Uterus (tissue), 4 donors: ENCODE measurements around the gene TFB1M. TPM values are rescaled to one million over a fixed set of nuclear protein-coding genes. Genes with fewer than 3 reads are reported as not detected.

Source experiments
- DNase-seq, 2 donors: peaks; one replicate each; pipeline ENCODE4 v3.0.0-alpha.2; 2019 to 2020
- H3K27ac ChIP-seq, 2 donors: fragments of 200-600 bp; sonication (generic); 1 replicate in 1 of 2; 2 replicates in 1 of 2; pipeline ENCODE4 v1.5.1; 2016 to 2018
- H3K27me3 ChIP-seq, 2 donors: fragments of 200-600 bp; sonication (generic); one replicate each; pipeline ENCODE4 v1.5.1; 2018 to 2019; ENCODE audit warnings: control low read depth in 1 of 2
- H3K36me3 ChIP-seq, 2 donors: fragments of 200-600 bp; sonication (generic); one replicate each; pipeline ENCODE4 v1.5.1; 2019; ENCODE audit warnings: control low read depth in 1 of 2
- H3K4me1 ChIP-seq, 2 donors: fragments of 200-600 bp; sonication (generic); one replicate each; pipeline ENCODE4 v1.5.1; 2018 to 2019; ENCODE audit warnings: control low read depth in 1 of 2
- H3K4me3 ChIP-seq, 2 donors: fragments of 200-600 bp; sonication (generic); 1 replicate in 1 of 2; 2 replicates in 1 of 2; pipeline ENCODE4 v1.5.1; 2018 to 2019; ENCODE audit warnings: mild to moderate bottlenecking in 1 of 2
- H3K9me3 ChIP-seq, 2 donors: fragments of 200-600 bp; sonication (generic); one replicate each; pipeline ENCODE4 v1.5.1; 2019; ENCODE audit warnings: control low read depth in 1 of 2
- CTCF ChIP-seq, 4 experiments: fragments of 200-600 bp in 2 of 4; fragments of 450-650 bp in 2 of 4; sonication (generic) in 2 of 4; IDR thresholded peaks; one replicate each; pipeline ENCODE4 v1.5.1; 2016 to 2019; ENCODE audit warnings: antibody characterized with exemption in 4 of 4, mild to moderate bottlenecking in 2 of 4, moderate library complexity in 1 of 4
- POLR2A ChIP-seq, 2 donors: fragments of 450-650 bp; IDR thresholded peaks; one replicate each; pipeline ENCODE4 v1.6.1; 2016; ENCODE audit warnings: antibody characterized with exemption in 2 of 2, mild to moderate bottlenecking in 1 of 2, moderate library complexity in 1 of 2
- intact Hi-C: fragments of 100-400 bp; cut with DNase I; formaldehyde crosslinking; loops from one replicate; pipeline ENCODE4 v1.15.1; 2023; ENCODE audit warnings: low total_unique reads
- total RNA-seq, 4 donors: library from RNA; depleted of rRNA in 3 of 4; stranded (reverse); fragments of >200 nt in 3 of 4; gene quantifications; one replicate each; pipeline versions ENCODE4 v1.1.0 to v1.2.4, GENCODE V29; 2014 to 2023
- donor health status: DM: yes; HTN: yes; CAD: no.

The TFB1M gene
- total RNA-seq, 4 donors from 2014 or later = 0.59 to 46.1 (median 20.9) TPM

GRCh38 chr6:155264693-155265320, 49.5 kb downstream of the TFB1M start:
- intact Hi-C loops = no loop called here
- Histone ChIP-seq H3K4me3 (no peak overlapping the region), H3K36me3 (no peaks in the 10 kb centered on the region), H3K27ac (no peak overlapping the region), H3K4me1 (no peaks in the 10 kb centered on the region), H3K9me3 (no peaks in the 10 kb centered on the region), H3K27me3 (no peaks in the 10 kb centered on the region)
- no peak for DNase-seq
- TF ChIP-seq CTCF (IDR thresholded peaks at IDR 0.05) (no peak), POLR2A (IDR thresholded peaks at IDR 0.05) (no peak)

- Histone ChIP-seq H3K4me1 (no peaks in the 10 kb centered on the region), H3K9me3 (no peaks in the 10 kb centered on the region), H3K4me3 (no peak within 1 kb of the TSS), H3K27ac (no peak within 1 kb of the TSS), H3K27me3 (no peaks in the 10 kb centered on the region), H3K36me3 (no peaks in the 10 kb centered on the region)
- intact Hi-C loops = no loop called here
- TF ChIP-seq CTCF (IDR thresholded peaks at IDR 0.05) (no peak), POLR2A (IDR thresholded peaks at IDR 0.05) (no peak)
- DNase-seq = no peak
Measured at GRCh38 chr6:155263373-155264063, 50.8 kb downstream of the TFB1M start, which contains the start of gene CLDN20. TSS of gene CLDN20 (plus strand) at chr6:155264013. CDS start at chr6:155275720, 11,707 bp downstream.

GRCh38 chr6:155262655-155263054, 51.6 kb downstream of the TFB1M start:
- H3K27me3 ChIP-seq = no peaks in the 10 kb centered on the region
- H3K36me3 ChIP-seq = no peaks in the 10 kb centered on the region
- H3K27ac ChIP-seq = no peak overlapping the region
- no peaks in the 10 kb centered on the region for H3K9me3 ChIP-seq
- intact Hi-C loops = no loop called here
- DNase-seq = no peak
- no peaks in the 10 kb centered on the region for H3K4me1 ChIP-seq
- H3K4me3 ChIP-seq = no peak overlapping the region
- TF ChIP-seq CTCF (IDR thresholded peaks at IDR 0.05) (no peak), POLR2A (IDR thresholded peaks at IDR 0.05) (no peak)

- Histone ChIP-seq H3K9me3 (no peaks in the 10 kb centered on the region), H3K27ac (no peak overlapping the region), H3K27me3 (no peaks in the 10 kb centered on the region), H3K36me3 (no peaks in the 10 kb centered on the region), H3K4me1 (no peaks in the 10 kb centered on the region), H3K4me3 (no peak overlapping the region)
- TF ChIP-seq CTCF (IDR thresholded peaks at IDR 0.05) (no peak), POLR2A (IDR thresholded peaks at IDR 0.05) (no peak)
- intact Hi-C loops = no loop called here
- DNase-seq = no peak
Measured at GRCh38 chr6:155261111-155261900, 53.0 kb downstream of the TFB1M start.

GRCh38 chr6:155260686-155261085, 53.6 kb downstream of the TFB1M start:
- Histone ChIP-seq H3K4me3 (no peak overlapping the region), H3K27me3 (no peaks in the 10 kb centered on the region), H3K4me1 (no peaks in the 10 kb centered on the region), H3K27ac (no peak overlapping the region), H3K9me3 (no peaks in the 10 kb centered on the region), H3K36me3 (no peaks in the 10 kb centered on the region)
- DNase-seq = no peak
- intact Hi-C loops = no loop called here
- TF ChIP-seq POLR2A (IDR thresholded peaks at IDR 0.05) (no peak), CTCF (IDR thresholded peaks at IDR 0.05) (no peak)
